KMS-11 (cell line): ENCODE measurements around the gene RNF26.
A peak's percentile ranks its signal among the peaks of the same experiment; 100 is the strongest.

Experiments used
- H2AFZ ChIP-seq: fragments of 200-600 bp; sonication (generic); 2 replicates; pipeline ENCODE4 v1.6.1; 2016; ENCODE audit warnings: antibody characterized with exemption, mixed run types, low read depth
- H3K27ac ChIP-seq: fragments of 200-600 bp; sonication (generic); 2 replicates; pipeline ENCODE4 v1.6.1; 2016; ENCODE audit warnings: mild to moderate bottlenecking, mixed run types
- H3K27me3 ChIP-seq: fragments of 200-600 bp; sonication (generic); 2 replicates; pipeline ENCODE4 v1.6.1; 2017; ENCODE audit warnings: mild to moderate bottlenecking, low read depth, mixed run types, moderate library complexity; ENCODE audit not compliant: insufficient read depth
- H3K36me3 ChIP-seq: fragments of 200-600 bp; sonication (generic); 2 replicates; pipeline ENCODE4 v1.6.1; 2017; ENCODE audit warnings: mild to moderate bottlenecking, mixed run types; ENCODE audit not compliant: insufficient read depth
- H3K4me1 ChIP-seq: fragments of 200-600 bp; sonication (generic); 2 replicates; pipeline ENCODE4 v1.6.1; 2016; ENCODE audit warnings: mild to moderate bottlenecking, low read depth, mixed run types; ENCODE audit not compliant: poor library complexity, severe bottlenecking
- H3K4me2 ChIP-seq: fragments of 200-600 bp; sonication (generic); 2 replicates; pipeline ENCODE4 v1.7.0; 2016; ENCODE audit warnings: mild to moderate bottlenecking, mixed run types
- H3K4me3 ChIP-seq: fragments of 200-600 bp; sonication (generic); IDR thresholded peaks from 2 replicates; pipeline ENCODE4 v1.6.1; 2017; ENCODE audit warnings: low read depth, low read length, mixed read lengths; ENCODE audit not compliant: insufficient read depth
- H3K79me2 ChIP-seq: fragments of 200-600 bp; sonication (generic); 2 replicates; pipeline ENCODE4 v1.6.1; 2016; ENCODE audit warnings: low read depth, mixed run types; ENCODE audit not compliant: insufficient read depth
- H3K9ac ChIP-seq: fragments of 200-600 bp; sonication (generic); 2 replicates; pipeline ENCODE4 v1.6.1; 2016; ENCODE audit warnings: mild to moderate bottlenecking, mixed run types
- H4K20me1 ChIP-seq: fragments of 200-600 bp; sonication (generic); 2 replicates; pipeline ENCODE4 v1.6.1; 2016; ENCODE audit warnings: mild to moderate bottlenecking, mixed run types; ENCODE audit not compliant: insufficient read depth
- CTCF ChIP-seq: fragments of 200-600 bp; sonication (generic); conservative IDR thresholded peaks from 2 replicates; pipeline ENCODE4 v1.6.1; 2017; ENCODE audit warnings: low read depth, mild to moderate bottlenecking, antibody characterized with exemption, low read length, moderate library complexity, mixed read lengths

The RNF26 gene

DNA sequence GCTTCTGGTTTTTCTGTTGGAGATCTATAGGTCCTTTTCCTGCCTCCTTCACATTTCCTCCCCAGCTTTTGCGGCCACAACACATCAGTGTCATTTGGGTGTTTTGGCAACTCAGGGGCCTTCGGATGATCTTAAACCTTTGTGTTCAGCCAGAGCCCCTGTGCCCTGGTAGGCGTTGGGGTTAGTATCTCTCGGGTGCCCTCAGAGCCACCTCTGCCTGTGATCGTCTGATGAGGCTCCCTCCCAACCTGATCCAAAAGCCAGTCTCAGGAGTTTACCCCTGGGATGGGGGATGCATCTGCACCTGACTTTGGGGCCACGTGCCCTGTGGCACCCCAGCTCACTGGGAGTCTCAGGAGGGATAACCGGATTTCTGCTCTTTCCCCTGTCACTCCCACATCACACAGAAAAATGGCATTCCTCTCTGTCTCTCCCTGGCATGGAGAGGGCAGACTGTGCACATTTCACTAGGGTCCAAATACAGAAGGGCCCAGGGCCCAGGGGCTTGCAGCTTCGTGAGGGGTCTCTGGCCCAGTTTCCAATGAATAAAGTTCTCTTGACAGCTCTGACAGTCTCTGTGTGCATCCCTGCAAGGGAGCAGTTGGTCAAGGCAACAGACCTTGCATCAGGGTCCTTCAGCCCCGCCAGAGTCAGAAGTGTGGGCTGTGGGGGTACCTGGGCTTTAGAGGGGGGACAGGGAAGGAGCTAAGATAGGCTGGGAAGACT lies 2.6 kb downstream of the RNF26 start:
- no peak for TF ChIP-seq CTCF
- H3K4me3 ChIP-seq: no peak overlapping the region
- no peak overlapping the region for H3K27ac ChIP-seq
- no peak overlapping the region for H3K4me2 ChIP-seq
- no peaks in the 10 kb centered on the region for H4K20me1 ChIP-seq
- no peaks in the 10 kb centered on the region for H3K27me3 ChIP-seq
- H3K4me1 ChIP-seq: no peaks in the 10 kb centered on the region
- peaks cover 6% of the 10 kb centered on the region; the same call in 1 of the 2 replicates for H3K79me2 ChIP-seq
- no peak overlapping the region for H2AFZ ChIP-seq
- no peaks in the 10 kb centered on the region for H3K36me3 ChIP-seq
- no peak overlapping the region for H3K9ac ChIP-seq

GRCh38 chr11:119337581-119338317 lies 3.4 kb downstream of the RNF26 start:
- Histone ChIP-seq H3K4me2 (no peak overlapping the region), H3K4me1 (no peaks in the 10 kb centered on the region), H3K36me3 (no peaks in the 10 kb centered on the region), H3K27me3 (no peaks in the 10 kb centered on the region), H2AFZ (no peak overlapping the region), H3K4me3 (no peak overlapping the region), H4K20me1 (no peaks in the 10 kb centered on the region), H3K79me2 (peaks cover 6% of the 10 kb centered on the region; the same call in 1 of the 2 replicates), H3K9ac (no peak overlapping the region), H3K27ac (no peak overlapping the region)
- no peak for TF ChIP-seq CTCF

- Histone ChIP-seq H3K79me2 (peaks cover 6% of the 10 kb centered on the region; the same call in 1 of the 2 replicates), H3K27me3 (no peaks in the 10 kb centered on the region; the same call in 1 of the 2 replicates), H3K4me2 (no peak overlapping the region), H3K9ac (no peak overlapping the region), H3K27ac (no peak overlapping the region), H4K20me1 (no peaks in the 10 kb centered on the region), H2AFZ (no peak overlapping the region), H3K4me3 (no peak overlapping the region), H3K4me1 (no peaks in the 10 kb centered on the region), H3K36me3 (no peaks in the 10 kb centered on the region)
- peak; percentile 76 for TF ChIP-seq CTCF
These were observed 4.1 kb downstream of the RNF26 start for GRCh38 chr11:119338318-119338890.

- Histone ChIP-seq H3K4me2 (no peak overlapping the region), H3K27ac (no peak overlapping the region), H3K27me3 (no peaks in the 10 kb centered on the region; the same call in 1 of the 2 replicates), H2AFZ (no peak overlapping the region), H3K36me3 (no peaks in the 10 kb centered on the region), H3K79me2 (peaks cover 6% of the 10 kb centered on the region; the same call in 1 of the 2 replicates), H3K9ac (no peak overlapping the region), H3K4me3 (no peak overlapping the region), H3K4me1 (no peaks in the 10 kb centered on the region), H4K20me1 (no peaks in the 10 kb centered on the region)
- TF ChIP-seq CTCF: no peak
These were observed 4.8 kb downstream of the RNF26 start for GRCh38 chr11:119338965-119339588.
